GM12874 (cell line): Measurements from ENCODE around the gene ZDHHC21.

Experiments
- TF ChIP-seq, protein P1 (sequence below): IDR thresholded peaks from 2 replicates; pipeline ENCODE4 v1.5.1; 2011; ENCODE audit warnings: low read depth, mild to moderate bottlenecking, control low read depth, low read length, moderate library complexity; ENCODE audit not compliant: insufficient read depth

ZDHHC21 gene

DNA sequence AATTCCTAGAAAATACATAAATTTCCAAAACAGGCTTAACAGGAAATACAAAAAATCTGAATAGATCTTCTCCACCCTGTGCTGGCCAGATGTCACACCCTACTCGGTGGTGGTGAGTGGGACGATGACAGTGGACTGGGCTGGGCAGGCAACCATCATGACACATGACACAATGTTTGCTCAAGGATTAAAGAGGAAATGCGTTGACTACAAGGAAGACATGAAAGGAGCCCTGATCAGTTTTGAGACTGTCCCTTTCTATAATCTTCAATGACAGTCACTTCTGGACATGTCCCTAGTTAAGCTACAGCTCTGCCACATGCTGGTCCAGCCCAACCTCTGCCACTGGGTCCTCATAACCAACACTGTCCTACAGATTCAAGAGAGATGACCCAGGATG is 99.8 kb downstream of the ZDHHC21 start:
- TF ChIP-seq, protein P1, sequence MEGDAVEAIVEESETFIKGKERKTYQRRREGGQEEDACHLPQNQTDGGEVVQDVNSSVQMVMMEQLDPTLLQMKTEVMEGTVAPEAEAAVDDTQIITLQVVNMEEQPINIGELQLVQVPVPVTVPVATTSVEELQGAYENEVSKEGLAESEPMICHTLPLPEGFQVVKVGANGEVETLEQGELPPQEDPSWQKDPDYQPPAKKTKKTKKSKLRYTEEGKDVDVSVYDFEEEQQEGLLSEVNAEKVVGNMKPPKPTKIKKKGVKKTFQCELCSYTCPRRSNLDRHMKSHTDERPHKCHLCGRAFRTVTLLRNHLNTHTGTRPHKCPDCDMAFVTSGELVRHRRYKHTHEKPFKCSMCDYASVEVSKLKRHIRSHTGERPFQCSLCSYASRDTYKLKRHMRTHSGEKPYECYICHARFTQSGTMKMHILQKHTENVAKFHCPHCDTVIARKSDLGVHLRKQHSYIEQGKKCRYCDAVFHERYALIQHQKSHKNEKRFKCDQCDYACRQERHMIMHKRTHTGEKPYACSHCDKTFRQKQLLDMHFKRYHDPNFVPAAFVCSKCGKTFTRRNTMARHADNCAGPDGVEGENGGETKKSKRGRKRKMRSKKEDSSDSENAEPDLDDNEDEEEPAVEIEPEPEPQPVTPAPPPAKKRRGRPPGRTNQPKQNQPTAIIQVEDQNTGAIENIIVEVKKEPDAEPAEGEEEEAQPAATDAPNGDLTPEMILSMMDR: no peak

DNA sequence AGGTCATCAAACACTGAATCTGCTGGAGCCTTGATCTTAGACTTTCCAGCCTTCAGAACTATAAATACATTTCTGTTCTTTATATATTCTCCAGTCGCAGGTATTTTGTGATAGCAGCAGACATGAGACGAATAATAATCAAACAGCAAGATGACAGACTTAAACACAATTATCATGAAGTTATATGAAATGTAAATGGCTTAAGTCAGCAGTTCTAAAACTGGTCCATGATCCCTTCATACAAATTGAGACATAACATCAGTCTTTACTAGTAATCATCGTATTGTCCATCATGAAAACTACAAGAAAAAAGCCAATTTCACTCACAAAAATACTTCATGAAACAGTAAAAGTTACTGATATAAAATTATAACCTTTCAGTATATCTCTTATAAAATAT is 101.8 kb downstream of the ZDHHC21 start:
- TF ChIP-seq, protein P1: no peak

DNA sequence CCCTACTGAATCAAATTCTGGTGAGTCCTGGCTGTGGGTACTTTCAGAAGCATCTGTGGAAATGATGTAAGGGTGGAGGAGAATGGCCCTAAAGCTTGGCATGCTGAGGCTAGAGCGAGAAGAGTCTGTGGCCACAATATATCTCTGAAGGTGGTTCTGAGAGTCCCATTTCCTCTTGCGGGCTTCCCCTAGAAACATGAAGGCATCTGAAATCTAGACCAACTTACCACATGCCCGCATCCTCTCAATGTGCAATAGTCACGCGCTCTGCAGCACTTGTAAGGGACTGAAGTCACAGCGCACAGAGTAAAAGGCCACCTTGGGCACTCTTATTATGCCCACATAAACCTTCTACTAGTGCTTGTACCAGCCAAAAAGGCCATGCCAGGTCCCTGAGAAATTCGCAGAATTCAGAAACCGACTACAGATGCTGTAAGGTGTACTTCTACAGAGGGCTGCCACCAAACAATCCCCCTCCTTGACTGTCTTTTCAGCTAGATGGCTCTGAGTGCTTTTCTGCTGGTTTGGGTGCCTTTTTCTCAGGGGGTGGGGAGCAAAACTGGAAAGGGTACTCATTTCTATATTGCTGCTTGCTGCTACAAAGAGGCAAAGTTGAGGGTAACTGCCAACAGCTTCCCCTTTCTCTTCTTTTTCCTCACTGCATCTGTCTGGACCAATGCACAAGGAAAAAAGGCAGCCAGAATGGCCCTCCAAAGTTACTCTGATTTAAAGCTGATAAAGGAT is 107.3 kb downstream of the ZDHHC21 start:
- TF ChIP-seq, protein P1: no peak

DNA sequence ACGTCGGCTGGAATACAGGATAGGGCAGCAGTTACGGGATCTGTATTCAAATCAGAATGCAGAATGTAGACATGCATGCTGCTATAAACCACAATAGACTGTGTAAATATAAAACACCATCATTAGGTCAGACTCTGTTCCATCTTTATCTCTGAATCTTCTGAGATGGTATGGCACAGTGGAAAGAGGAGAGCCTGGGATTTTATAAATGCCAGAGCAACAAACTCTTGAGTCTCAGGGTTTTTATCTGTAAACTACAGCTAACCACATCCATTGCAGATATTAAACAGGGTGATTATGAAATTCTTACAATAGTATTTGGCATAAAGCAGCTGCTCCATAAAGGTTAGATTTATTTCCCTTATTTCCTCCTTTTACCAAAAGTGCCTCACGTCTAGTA is 108.7 kb downstream of the ZDHHC21 start:
- TF ChIP-seq, protein P1: no peak

DNA sequence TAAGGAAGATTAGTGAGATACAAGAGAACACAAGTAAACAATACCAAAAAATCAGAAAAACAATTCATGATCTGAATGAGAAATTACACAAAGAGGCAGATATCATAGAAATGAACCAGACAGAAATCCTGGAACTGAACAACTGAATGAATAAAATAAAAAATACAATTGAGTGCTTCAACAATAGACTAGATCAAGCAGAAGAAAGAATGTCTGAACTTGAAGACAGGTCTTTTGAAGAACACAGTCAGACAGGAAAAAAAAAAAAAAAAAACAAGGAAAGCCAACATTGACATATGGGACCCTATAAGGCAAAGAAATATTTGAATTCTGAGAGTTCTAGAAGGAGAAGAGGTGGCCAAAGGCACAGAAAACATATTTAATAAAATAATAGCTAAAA is 115.2 kb downstream of the ZDHHC21 start:
- TF ChIP-seq, protein P1: no peak

DNA sequence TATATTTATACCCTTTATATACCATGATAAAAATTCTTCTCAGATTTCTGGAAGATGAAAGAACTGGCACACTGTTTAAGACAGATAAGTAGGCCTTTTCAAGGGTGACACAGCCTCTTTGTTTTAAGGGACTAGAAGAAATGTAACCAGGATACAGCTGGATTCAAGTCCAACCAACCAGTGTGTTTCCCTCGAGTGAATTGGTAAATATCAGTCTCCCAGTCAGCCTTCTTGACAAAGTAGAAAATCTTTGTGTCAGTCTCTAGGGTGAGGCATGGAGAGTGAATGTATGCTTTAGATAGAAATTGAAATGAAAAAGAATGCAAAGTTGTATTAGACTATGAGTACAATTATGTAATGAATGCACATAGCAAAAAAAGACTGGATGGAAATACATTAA is 119.1 kb downstream of the ZDHHC21 start:
- TF ChIP-seq, protein P1: no peak

DNA sequence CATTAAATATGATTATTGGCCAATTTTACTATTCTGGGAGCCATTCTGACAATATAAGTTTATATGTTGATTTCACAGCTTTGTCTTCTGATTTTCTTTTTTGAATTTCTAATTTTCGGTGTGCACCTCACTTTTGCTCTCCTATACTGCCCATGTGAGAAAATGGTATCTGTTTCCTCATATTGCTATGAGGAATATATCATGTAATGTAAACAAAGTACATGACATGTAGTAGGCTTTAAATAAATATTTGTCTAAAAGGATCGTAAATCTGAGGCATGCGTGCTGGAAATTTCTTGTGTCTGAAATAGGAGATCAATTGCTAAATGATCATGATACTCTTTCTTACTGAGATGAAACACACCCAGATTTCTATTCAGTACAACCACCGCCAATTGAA is 119.9 kb downstream of the ZDHHC21 start:
- TF ChIP-seq, protein P1: no peak
